Measurements from ENCODE around the gene MYL5.
"Not testable (repeated sequence)": the region's sequence is repeated elsewhere in the genome, so short reads cannot be mapped to it uniquely, and the experiment has no call there.

Gene MYL5

DNA sequence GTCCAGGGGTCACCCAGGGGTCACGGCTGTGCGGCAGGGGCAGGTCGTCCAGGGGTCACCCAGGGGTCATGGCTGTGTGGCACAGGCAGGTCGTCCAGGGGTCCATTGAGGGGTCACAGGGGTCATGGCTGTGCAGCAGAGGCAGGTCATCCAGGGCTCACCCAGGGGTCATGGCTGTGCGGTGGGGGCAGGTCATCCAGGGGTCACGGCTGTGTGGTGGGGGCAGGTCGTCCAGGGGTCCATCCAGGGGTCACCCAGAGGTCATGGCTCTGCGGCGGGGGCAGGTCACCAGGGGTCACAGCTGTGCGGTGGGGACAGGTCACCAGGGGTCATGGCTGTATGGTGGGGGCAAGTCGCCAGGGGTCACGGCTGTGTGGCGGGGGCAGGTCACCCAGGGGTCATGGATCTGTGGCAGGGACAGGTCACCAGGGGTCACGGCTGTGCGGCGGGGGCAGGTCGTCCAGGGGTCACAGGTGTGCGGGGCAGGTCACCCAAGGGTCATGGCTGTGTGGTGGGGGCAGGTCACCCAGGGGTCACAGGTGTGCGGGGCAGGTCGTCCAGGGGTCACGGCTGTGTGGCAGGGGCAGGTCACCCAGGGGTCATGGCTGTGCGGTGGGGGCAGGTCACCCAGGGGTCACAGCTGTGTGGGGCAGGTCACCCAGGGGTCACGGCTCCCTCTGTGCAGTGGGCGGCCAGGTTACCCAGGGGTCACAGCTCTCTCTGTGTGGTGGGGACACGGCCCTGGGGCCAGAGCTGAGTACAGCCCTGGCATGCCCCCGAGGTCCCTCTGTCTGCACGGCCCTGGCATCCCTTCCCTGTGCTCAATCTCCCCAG lies 16.3 kb upstream of the MYL5 start:
- DNase-seq: no peak

DNA sequence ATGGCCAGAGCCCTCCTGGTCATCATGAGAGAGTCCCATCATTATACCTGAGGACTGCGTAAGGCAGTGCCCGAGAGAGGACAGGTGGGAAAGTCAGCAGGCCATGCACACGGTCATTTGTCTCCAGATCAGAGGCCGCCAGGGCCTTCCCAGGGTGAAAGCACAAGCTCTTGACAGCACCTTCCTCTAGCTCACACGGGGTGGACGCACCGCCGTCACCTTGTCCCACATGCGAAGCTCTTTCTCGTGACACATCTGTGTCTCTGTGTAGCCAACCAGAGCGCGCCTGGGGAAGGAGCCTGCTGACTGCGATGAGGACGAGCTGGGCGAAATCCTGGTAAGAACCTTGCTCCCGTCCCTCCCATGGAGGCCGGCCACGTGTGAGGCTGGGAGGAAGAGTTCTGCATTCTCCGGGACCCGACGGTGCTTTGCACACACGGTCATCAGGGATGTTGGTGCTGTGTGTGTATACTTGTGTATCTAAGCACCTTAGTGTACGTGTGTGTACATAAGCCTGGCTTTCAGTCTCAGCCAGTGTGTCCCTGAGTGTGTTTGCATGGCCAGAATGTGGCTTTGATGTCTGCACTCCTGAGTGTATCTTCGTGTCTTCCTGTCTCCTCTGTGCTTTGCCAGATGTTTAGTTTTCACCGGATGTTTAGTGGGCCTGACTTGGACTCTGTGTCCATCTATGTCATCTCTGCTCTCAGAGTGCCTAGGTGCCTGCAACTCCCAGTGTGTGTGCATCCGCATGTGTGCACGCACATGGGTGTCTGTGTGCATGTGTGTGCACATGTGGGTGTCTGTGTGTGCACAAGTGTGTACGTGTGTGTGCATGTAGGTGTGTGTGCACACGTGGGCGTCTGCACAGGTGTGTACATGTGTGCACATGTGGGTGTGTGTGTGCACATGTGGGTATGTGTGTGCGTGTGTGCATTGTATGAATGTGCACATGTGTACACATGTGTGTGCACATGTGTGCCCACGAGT lies 15.4 kb upstream of the MYL5 start:
- no peak for DNase-seq

DNA sequence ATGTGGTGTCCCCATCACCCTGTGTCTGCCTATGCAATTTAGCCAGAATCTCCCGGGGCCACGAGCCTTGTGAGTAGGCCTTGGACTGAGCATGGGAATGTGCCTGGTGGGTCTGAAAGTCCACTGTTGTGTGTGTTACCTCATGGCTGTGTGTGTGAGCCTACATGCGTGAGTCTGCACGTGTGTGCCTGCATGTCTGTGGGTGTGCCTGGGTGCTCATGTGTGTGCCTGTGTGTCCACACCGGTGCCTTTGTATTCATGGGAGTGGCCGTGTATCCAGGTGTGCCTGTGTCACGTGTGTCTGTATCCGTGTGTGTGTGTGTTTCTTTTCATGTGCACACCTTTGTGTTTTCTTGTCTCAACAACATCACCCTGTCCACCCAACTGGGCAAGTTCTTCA lies 14.5 kb upstream of the MYL5 start:
- DNase-seq: no peak

DNA sequence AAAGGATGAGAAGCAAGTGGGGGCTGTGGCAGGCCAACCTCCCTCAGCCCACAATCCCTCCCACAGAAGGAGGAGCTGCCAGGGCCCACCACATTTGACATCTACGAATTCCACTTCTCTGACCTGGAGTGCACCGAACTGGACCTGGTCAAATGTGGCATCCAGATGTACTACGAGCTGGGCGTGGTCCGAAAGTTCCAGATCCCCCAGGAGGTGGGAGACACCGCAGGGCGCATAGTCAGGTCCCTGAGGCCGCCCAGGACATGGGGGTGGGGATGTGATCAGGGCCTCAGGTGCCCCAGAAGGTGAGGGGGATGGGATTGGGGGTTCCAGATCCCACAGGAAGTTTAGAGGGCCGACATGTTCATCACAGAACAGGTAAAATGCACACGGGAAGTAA lies 13.9 kb upstream of the MYL5 start:
- no peak for DNase-seq

DNA sequence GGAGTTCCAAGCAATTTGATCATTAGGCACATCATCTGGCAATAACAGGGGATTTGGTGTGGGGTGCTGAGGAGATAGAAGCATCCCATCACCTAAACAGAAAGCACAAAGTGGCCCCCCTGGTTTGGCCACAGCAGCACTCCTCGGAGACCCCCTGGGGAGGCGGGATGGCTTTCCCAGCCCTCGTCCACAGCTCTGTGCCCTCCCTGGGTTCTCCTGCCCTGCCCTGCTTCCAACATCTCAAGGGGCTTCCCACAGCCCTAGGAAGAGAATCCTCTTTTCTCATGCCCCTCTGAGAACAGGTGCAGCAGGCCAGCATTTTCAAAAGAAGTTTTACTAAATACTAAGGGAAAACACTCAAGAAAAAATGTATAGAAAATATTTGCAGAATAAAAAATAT lies 13.1 kb upstream of the MYL5 start:
- no peak for DNase-seq

DNA sequence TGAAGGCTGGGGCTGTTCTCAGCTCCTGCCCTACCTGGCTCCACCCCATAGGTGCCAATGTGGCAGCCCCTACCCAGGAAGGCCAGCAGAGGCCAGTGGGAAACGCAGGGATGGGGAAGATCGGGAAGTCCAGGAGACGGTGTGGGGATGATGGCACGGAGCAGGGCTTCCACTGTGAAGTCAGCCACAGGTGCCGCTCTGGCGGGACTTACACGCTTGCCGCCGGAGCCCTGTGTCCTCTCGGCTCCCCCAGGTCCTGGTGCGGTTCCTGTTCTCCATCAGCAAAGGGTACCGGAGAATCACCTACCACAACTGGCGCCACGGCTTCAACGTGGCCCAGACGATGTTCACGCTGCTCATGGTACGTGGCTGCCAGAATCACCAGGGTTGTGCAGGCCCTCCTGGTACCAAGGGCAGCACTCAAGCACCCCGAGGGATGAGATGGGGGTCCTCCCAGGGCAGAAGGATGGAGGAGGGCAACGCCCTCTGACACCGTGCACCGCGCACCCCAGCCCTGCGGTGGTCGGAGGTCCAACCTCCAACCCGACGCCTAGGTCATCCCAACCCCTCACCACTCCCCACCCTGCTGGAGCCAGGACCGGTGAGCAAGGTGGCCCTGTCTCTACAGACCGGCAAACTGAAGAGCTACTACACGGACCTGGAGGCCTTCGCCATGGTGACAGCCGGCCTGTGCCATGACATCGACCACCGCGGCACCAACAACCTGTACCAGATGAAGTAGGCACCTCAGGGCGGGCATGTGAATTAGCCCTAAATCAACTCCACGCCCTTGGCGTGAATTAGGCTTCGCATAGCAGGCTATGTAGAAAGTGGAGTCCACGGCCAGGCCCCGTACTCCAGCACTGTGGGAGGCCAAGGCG lies 12.2 kb upstream of the MYL5 start:
- no peak for DNase-seq

DNA sequence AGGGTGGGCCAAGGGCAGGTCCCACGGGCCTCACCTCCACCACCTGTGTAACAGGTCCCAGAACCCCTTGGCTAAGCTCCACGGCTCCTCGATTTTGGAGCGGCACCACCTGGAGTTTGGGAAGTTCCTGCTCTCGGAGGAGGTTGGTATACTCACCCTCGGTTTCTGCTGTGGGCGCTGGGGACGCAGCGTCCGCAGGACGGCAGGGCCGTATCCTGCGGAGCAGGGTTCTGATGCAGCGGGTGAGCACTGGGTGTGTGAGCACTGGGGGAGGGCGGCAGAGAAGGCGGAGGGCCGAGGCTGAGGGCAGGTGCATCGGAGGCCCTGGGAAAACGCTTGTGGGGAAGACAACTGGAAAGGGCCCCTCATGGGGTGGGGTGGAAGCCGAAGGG lies 11.3 kb upstream of the MYL5 start:
- DNase-seq: no peak

DNA sequence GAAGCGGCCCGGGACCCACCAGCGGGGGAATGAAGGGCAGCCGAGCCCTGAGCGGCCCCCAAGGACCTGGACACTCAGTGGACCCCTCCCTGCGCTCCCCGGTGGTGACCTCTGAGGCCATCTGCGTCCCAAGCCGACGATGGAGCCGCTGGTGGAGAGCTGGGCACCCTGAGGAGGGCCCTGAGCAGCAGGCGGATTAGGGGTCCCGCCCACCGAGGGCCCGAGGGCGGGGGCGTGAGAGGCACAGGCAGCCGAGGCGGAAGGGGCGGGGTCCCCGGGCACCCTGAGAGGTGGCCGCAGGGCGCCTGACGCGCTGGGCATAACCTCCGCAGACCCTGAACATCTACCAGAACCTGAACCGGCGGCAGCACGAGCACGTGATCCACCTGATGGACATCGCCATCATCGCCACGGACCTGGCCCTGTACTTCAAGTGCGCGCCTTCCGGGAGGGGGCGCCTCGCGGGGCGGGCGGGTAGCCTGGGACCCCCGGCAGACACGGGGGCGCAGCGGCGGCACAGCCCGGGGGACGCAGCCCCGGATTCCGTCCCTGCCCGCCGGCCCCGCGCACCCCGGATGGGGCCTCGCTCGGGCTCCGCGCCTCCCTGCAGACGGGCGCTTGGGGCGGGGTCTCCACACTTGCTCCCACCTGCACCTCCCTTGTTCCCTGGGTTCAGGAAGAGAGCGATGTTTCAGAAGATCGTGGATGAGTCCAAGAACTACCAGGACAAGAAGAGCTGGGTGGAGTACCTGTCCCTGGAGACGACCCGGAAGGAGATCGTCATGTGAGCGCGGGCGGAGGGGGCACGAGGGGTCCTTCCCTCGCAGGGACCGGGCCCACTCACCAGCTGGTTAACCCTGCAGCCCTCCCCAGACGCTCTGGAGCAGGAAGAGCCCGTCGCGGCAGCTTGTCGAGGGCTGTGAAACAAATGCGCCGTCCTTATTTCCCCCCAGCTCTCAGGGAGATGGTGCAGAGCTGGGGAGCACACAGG lies 10.6 kb upstream of the MYL5 start:
- peak; percentile 80 for DNase-seq

DNA sequence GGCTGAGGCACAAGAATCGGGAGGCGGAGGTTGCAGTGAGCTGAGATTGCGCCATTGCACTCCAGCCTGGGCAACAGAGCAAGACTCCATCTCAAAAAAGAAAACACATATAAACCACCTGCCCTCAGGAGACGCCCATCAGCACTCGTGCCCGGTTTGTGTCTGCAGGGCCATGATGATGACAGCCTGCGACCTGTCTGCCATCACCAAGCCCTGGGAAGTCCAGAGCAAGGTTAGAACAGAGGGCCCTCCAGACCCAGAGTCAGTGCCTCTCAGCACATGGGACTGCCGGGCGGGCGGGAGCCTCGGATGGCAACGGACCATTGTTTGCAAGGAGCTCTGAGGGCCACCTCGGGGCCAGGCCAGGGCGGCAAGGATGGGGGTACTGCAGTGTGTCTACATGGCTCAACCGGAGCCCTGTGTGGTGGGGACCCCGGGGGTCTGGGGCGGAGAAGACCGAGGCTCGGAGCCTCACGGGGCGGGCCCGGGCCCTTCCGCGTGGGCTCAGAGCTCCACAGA lies 9.6 kb upstream of the MYL5 start:
- DNase-seq: no peak

DNA sequence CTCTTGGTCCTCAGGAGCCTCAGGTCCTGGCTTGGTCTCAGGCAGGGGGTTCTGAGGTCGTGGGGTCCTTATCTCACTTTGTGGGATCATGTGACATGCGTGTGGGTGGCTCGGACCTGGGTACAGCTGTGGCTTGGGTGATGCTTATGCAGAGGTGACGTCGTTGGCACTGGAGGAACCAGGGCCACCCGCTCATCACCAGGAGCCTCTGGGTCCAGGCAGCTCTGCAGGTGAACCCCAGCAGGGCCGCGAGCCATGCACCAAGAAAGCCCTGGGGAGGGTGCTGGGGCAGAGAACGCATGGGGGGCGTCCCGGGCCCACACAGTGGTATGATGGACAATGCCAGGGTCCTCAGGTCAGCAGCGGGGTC lies 9.0 kb upstream of the MYL5 start:
- DNase-seq: no peak

DNA sequence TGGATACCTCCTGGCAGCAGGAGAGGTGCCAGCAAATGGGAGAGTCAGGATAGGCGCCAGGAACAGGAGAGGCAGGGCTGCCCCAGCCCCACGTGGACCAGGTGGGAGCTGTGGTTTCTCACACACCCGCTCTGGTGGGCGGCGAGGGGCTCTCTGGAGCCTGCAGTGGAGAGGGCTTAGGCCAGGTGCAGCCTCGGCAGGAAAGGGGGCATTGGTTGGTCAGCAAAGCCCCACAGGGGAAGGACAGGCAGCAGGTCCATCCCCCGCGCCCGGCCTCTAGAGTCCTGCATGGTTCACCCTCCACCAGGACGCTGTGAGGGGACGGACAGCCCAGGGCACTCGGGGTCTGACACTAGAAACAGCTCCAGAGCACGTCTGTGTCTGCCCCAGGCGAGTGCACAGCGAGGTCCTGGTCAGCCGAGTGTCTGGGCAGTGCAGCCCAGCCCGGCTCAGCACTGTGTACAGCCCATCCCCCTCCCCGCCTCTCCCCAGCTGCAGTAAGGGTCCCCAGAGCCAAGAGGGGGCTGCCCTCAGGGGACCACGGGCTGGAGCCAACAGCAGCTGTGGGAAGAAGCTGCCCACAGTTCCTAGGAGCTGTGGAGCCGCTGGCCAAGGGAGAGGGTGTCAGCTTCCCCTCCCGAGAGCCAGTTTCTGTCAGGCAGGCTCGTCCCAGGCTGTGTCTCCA lies 8.4 kb upstream of the MYL5 start:
- no peak for DNase-seq

DNA sequence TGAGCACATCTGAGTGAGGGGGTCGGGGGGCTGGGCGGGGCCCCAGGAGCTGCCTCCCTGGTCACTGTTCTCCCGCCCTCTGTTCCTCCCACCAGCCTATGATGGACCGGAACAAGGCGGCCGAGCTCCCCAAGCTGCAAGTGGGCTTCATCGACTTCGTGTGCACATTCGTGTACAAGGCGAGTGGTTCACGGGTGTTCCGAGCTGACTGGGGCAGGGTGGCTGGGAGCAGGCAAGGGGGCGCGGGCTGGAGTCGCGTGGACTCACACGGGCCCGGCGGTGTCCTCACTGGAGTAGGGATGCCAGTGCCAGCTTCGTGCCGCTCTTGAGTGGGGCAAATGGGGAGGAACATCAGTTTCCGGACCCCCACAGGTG lies 7.9 kb upstream of the MYL5 start:
- DNase-seq: no peak

DNA sequence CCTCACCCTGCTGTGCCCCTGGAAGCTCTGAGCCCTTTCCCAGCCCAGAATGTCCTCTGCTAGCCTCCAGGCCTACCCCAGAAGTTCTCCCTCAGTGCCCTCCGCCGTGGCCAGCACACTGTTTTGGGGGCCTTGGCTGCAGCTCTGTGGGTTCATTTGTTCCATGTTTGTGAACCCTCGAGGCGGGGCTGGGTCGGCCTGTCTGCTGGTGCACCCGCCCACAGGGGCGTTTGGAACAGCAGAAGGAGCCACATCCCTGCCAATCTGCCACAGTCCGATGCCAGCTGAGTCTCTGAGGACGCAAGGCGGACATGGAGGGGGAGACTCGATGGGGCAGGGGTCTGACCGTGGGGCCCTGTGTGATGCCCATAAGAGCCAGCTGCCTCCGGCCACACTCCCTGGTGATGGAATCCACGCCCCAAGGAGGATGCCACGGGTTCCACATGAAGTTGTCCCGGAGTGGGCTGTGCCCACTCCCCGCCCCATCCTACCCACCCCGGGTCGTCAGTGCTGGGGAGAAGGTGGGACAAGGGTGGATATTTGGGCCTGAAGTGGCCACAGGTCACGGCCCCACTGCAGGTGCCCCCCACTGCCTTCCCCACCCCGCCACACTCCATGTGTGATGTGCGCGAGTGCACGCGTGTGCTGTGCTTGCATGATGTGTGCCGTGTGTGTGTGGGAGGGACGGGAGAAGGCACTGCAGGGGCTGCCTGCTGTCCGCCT lies 7.4 kb upstream of the MYL5 start:
- no peak for DNase-seq

DNA sequence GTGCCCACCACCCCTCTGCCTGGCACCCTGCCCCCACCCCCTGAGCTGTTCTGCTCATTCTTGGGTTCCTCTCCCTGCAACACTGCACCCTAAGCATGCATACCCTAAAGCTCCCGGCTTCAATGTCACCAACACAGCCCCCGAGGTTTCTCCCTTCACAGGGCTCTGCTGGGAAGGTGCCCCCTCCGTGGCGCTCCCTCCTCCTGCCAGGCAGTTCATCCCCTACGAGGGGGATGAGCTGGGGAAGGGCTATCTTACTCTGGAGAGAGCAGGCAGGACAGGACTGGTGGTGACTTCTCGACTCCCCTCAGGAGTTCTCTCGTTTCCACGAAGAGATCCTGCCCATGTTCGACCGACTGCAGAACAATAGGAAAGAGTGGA lies 6.8 kb upstream of the MYL5 start:
- DNase-seq: no peak

DNA sequence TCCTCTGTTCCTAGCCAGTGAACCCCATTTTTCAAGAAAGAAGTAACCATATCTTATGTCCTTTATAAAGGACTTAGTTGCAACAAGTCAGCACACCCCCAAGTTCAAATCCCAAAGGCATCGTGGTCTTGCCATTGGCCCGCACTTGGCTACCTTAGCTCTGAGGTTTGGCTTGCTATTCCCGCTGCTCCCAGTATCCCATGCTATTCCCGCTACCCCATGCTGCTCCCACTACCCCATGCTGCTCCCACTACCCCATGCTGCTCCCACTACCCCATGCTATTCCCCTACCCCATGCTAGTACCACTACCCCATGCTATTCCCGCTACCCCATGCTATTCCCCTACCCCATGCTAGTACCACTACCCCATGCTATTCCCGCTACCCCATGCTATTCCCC lies 6.1 kb upstream of the MYL5 start:
- DNase-seq: not testable (repeated sequence)

DNA sequence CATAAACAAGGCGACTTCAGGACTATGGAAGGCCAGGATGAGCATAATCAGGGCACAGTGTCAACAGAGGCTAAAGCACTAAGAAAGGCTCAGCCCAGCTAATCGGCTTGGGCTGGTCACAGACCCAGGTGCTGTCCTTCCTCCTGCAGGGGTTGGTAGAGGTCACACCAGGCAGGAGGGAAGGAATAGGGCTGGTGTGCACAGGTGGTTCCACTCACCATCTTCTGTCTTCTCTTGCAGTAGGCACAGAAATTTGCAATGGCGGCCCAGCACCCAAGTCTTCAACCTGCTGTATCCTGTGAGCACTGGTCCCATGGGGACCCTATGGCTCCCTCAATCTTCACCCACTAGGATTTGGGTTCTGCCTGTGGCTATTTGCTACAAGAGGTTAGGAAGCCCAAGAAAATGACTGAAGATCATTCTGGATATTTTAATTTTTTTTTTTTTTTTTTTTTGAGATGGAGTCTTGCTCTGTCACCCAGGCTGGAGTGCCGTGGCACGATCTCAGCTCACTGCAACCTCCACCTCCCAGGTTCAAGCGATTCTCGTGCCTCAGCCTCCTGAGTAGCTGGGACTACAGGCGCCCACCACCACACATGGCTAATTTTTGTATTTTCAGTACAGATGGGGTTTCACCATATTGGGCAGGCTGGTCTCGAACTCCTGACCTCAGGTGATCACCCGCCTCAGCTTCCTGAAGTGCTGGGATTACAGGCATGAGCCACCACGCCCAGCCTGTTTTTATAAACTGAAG lies 4.4 kb upstream of the MYL5 start:
- not testable (repeated sequence) for DNase-seq

DNA sequence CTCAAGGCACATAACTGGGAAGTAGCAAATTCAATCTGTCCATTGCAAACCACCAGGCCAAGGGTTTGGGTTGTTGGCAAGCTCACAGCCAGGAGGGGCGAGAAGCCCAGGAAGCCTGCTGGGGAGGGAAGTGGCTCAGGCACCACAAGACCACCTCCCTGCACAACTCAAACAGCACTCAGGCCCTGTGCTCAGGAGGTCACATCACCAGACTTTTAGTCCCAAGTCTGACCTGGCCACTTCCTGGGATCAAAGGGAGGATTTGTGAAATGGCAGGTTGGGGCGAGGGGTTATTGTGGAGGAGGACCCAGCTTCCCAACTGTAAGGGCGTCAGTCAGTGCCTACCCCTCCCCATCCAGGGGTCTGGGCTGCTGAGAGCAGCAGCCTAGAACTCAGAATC lies 2.6 kb upstream of the MYL5 start:
- DNase-seq: no peak

DNA sequence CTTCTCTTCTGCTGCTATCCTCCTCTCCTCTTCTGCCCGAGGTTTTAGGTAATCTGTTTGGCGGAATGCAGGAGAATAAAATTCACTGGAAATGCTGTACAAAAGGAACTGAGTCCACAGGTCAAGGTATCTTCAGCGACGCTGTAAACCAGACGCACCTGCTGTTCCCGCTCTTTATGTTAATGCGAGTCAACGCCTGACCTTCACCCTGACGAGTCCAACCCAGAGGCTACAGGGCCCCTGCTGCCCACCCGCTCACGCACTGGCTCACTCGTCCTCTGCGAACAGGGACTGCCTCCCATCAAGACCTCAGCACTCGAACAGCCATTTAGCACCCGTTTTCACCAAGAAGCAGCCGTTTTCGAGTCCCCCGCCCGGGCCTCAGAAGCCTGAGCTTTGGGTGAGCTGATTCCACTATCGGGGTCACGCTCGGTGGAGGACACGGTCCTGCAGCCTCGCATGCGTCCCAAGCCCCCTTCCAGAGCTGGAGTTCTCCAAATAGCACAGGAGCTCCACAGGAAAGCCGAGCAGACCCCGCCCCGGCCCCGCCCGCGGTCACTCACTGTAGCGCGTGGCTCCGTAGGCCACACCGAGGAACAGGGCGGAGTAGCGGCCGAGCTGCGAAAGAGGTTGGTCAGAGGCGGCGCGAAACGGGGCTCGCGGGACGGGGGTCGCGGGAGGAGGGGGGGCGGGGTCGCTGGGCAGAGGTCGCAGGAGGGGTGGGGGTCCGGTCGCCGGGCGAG lies 822 bp upstream of the MYL5 start:
- DNase-seq: peak; percentile 24

Measured in activated CD4-positive, alpha-beta T cell treated with anti-CD3 and anti-CD28 coated beads, Interleukin-2, Interleukin-6, amounts not matched to agents 100 ng/mL and 50 ng/mL, durations not matched to agents 16 hours and 8 hours (primary cell).